Dedifferentiated amniotic fluid mesenchymal stem cell (primary cell): ENCODE measurements around the gene KLHL41.
"Not testable (repeated sequence)": the region's sequence is repeated elsewhere in the genome, so short reads cannot be mapped to it uniquely, and the experiment has no call there.

Experiments used
- DNase-seq: peaks from one replicate; pipeline ENCODE4 v3.0.0-alpha.2; 2016; ENCODE audit errors: extremely low spot score

Gene KLHL41

GRCh38 chr2:169572821-169573159 is 63.3 kb downstream of the KLHL41 start:
- DNase-seq: no peak

GRCh38 chr2:169573160-169573973 is 63.9 kb downstream of the KLHL41 start, which contains the start of gene FASTKD1:
Gene FASTKD1, minus strand, starts transcription at chr2:169573865. Its CDS starts 1,836 bp downstream, at chr2:169572029.
- DNase-seq: peak; percentile 80

GRCh38 chr2:169573974-169574299 is 64.4 kb downstream of the KLHL41 start:
- no peak for DNase-seq

- DNase-seq: not testable (repeated sequence)
These were observed 65.0 kb downstream of the KLHL41 start for GRCh38 chr2:169574539-169574938.

GRCh38 chr2:169575264-169575663 is 65.8 kb downstream of the KLHL41 start:
- DNase-seq: not testable (repeated sequence)
